HCT116 (cell line): Measurements from ENCODE around the gene CELA3B.

Source experiments
- CEBPB ChIP-seq: IDR thresholded peaks from 2 replicates; pipeline ENCODE4 v1.6.1; 2012; ENCODE audit warnings: low read depth
- POLR2AphosphoS5 ChIP-seq: IDR thresholded peaks from 2 replicates; pipeline ENCODE4 v1.6.1; 2011; ENCODE audit warnings: mild to moderate bottlenecking, low read depth, low read length, moderate library complexity
- REST ChIP-seq: IDR thresholded peaks from 2 replicates; pipeline ENCODE4 v1.6.1; 2012; ENCODE audit warnings: low read depth
- YY1 ChIP-seq: IDR thresholded peaks from 2 replicates; pipeline ENCODE4 v1.6.1; 2011; ENCODE audit warnings: low read length, low read depth, moderate library complexity, mild to moderate bottlenecking; ENCODE audit not compliant: insufficient replicate concordance; ENCODE audit errors: extremely low read depth

- no peak for TF ChIP-seq CEBPB
- no peak for TF ChIP-seq YY1
- TF ChIP-seq REST = no peak
- no peak for TF ChIP-seq POLR2AphosphoS5
Measured at GRCh38 chr1:22030473-22030872, 53.7 kb downstream of the CELA3B start.
